Activated naive CD8-positive, alpha-beta T cell treated with anti-CD3 and anti-CD28 coated beads, Interleukin-2, amount 50 U/mL, for 24 hours (primary cell): ENCODE results near the gene DAAM2.

Experiments used
- ATAC-seq: fragments of 150-1000 bp; cut with Tn5 transposase; one replicate; pipeline ENCODE4 v1.10.0; 2021
- DNase-seq: peaks from one replicate; pipeline ENCODE4 v3.0.0; 2021
- H3K27ac Mint-ChIP-seq: one replicate; pipeline ENCODE4 v1.8.0; 2021; ENCODE audit warnings: mild to moderate bottlenecking, mixed read lengths
- H3K27me3 Mint-ChIP-seq: one replicate; pipeline ENCODE4 v1.8.0; 2021; ENCODE audit warnings: mixed read lengths
- H3K36me3 Mint-ChIP-seq: one replicate; pipeline ENCODE4 v1.8.0; 2021; ENCODE audit warnings: low read depth, mixed read lengths
- H3K4me1 Mint-ChIP-seq: one replicate; pipeline ENCODE4 v1.8.0; 2021; ENCODE audit warnings: mixed read lengths
- H3K4me3 Mint-ChIP-seq: one replicate; pipeline ENCODE4 v1.8.0; 2021; ENCODE audit warnings: mild to moderate bottlenecking, moderate library complexity, mixed read lengths
- H3K9me3 Mint-ChIP-seq: one replicate; pipeline ENCODE4 v1.8.0; 2021; ENCODE audit warnings: mixed read lengths

Gene DAAM2

DNA sequence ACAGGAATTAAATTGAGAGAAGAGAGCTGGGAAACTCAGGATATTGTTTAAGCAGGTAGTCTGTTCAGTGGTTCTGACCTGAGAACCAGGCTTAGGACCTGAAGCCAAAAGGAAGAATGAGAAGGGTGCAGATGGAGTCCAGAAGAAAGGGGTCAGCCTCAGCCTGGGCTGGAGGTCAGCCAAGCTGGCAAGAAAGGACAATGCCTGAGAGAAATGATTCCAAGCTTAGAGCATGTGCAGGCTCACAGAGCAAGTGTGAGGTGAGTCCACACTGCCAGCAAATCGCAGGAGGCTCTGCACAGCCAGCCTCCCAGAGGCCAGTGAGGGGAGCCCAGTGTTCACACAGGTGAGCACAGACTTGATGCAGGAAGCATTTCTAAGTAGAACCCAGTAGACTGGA lies 47.3 kb downstream of the DAAM2 start:
- H3K27ac Mint-ChIP-seq: no peak overlapping the region

GRCh38 chr6:39840781-39841180 lies 48.6 kb downstream of the DAAM2 start:
- H3K27ac Mint-ChIP-seq: no peak overlapping the region
- H3K36me3 Mint-ChIP-seq: no peaks in the 10 kb centered on the region
- H3K9me3 Mint-ChIP-seq: no peaks in the 10 kb centered on the region
- H3K27me3 Mint-ChIP-seq: peaks cover 17% of the 10 kb centered on the region
- no peak for DNase-seq
- H3K4me3 Mint-ChIP-seq: no peak overlapping the region
- no peaks in the 10 kb centered on the region for H3K4me1 Mint-ChIP-seq
- no peak for ATAC-seq

More for the DNA sequence above, 47.3 kb downstream of the DAAM2 start:
- DNase-seq: no peak
- no peak for ATAC-seq
- Mint-ChIP-seq H3K4me3 (no peak overlapping the region), H3K27me3 (peaks cover 22% of the 10 kb centered on the region), H3K9me3 (no peaks in the 10 kb centered on the region), H3K4me1 (no peaks in the 10 kb centered on the region), H3K36me3 (no peaks in the 10 kb centered on the region)

DNA sequence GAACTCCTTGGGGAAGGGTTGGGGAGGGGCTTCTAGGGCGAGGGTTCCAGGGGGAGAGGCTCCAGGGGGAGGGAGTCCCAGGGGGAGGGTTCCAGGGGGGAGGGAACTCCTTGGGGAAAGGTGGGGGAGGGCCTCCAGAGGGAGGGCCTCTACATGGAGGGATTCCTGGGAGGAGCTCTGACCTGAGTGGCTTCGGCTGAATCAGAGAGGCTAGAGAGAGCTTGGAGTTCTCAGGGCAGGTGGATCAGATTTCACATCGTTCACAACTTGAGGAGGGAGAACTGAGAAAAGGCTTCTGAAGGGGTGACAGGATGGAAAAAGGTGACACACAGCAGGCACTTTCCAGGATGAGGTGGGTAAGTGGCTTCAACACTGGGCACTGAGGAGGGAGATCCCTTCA lies 49.1 kb downstream of the DAAM2 start:
- H3K27me3 Mint-ChIP-seq: peaks cover 17% of the 10 kb centered on the region
- no peaks in the 10 kb centered on the region for H3K4me1 Mint-ChIP-seq
- H3K9me3 Mint-ChIP-seq: no peaks in the 10 kb centered on the region
- DNase-seq (no peak), ATAC-seq (no peak)
- H3K27ac Mint-ChIP-seq: no peak overlapping the region
- H3K36me3 Mint-ChIP-seq: no peaks in the 10 kb centered on the region
- no peak overlapping the region for H3K4me3 Mint-ChIP-seq

DNA sequence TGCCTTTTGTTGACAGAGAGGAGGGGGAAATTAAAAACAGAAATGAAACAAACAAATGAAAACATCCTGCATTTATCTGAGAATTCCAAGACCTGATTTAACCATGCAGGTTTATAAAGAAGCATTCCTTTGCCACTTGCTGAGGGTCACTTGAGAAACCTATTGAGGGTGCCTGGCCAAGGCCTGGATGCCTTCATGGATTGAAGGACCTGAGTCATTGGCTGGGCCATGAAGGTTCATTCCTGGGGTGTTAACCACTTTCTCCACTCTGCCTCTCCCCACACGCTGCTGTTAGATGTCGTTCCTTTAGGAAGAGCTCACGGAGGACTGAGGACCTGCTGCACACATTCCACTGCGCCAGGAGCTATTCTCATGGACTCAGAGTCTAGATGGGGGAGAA lies 49.7 kb downstream of the DAAM2 start:
- no peak for DNase-seq
- no peak for ATAC-seq
- Mint-ChIP-seq H3K27ac (no peak overlapping the region), H3K4me1 (no peaks in the 10 kb centered on the region), H3K27me3 (peaks cover 16% of the 10 kb centered on the region), H3K36me3 (no peaks in the 10 kb centered on the region), H3K9me3 (no peaks in the 10 kb centered on the region), H3K4me3 (no peak overlapping the region)

GRCh38 chr6:39843305-39844020 lies 51.3 kb downstream of the DAAM2 start:
- Mint-ChIP-seq H3K27ac (no peak overlapping the region), H3K4me1 (no peaks in the 10 kb centered on the region), H3K27me3 (peaks cover 14% of the 10 kb centered on the region), H3K4me3 (no peak overlapping the region), H3K9me3 (no peaks in the 10 kb centered on the region), H3K36me3 (no peaks in the 10 kb centered on the region)
- DNase-seq (no peak), ATAC-seq (no peak)

GRCh38 chr6:39844866-39845265 lies 52.7 kb downstream of the DAAM2 start:
- no peak for ATAC-seq
- H3K4me3 Mint-ChIP-seq: no peak overlapping the region

GRCh38 chr6:39847221-39847620 lies 55.0 kb downstream of the DAAM2 start:
- no peak for ATAC-seq
- Mint-ChIP-seq H3K27ac (no peak overlapping the region), H3K27me3 (peaks cover 4% of the 10 kb centered on the region), H3K4me1 (no peaks in the 10 kb centered on the region), H3K9me3 (no peaks in the 10 kb centered on the region), H3K36me3 (no peaks in the 10 kb centered on the region), H3K4me3 (no peak overlapping the region)
- no peak for DNase-seq

More at GRCh38 chr6:39844866-39845265, 52.7 kb downstream of the DAAM2 start:
- H3K36me3 Mint-ChIP-seq: no peaks in the 10 kb centered on the region
- no peak for DNase-seq
- peaks cover 11% of the 10 kb centered on the region for H3K27me3 Mint-ChIP-seq
- H3K9me3 Mint-ChIP-seq: no peaks in the 10 kb centered on the region
- H3K4me1 Mint-ChIP-seq: no peaks in the 10 kb centered on the region
- H3K27ac Mint-ChIP-seq: no peak overlapping the region

GRCh38 chr6:39848171-39848570 lies 56.0 kb downstream of the DAAM2 start:
- Mint-ChIP-seq H3K4me3 (no peak overlapping the region), H3K4me1 (no peaks in the 10 kb centered on the region), H3K27me3 (peaks cover 4% of the 10 kb centered on the region), H3K36me3 (no peaks in the 10 kb centered on the region), H3K9me3 (no peaks in the 10 kb centered on the region), H3K27ac (no peak overlapping the region)
- DNase-seq: no peak
- no peak for ATAC-seq

DNA sequence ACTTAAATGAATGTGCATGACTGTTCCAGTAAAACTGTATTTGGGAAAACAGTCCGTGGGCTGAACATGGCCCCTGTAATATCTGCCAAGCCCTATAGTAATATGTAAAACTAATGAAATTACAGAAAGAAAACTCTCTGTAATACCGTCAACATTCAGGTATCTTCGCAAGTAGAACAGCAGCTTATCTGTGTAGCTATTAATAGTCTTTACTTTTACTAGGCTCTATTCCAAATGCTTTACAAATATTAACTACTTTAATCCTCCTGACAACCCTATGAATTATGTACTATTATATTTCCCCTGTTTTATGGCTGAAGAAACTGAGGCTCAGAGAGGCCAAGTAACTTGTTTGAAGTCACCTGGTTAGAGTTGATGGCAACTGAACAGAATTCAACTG lies 57.1 kb downstream of the DAAM2 start:
- DNase-seq: no peak
- H3K27me3 Mint-ChIP-seq: peaks cover 4% of the 10 kb centered on the region
- no peaks in the 10 kb centered on the region for H3K9me3 Mint-ChIP-seq
- H3K36me3 Mint-ChIP-seq: no peaks in the 10 kb centered on the region
- no peak overlapping the region for H3K27ac Mint-ChIP-seq
- ATAC-seq: no peak
- H3K4me3 Mint-ChIP-seq: no peak overlapping the region
- H3K4me1 Mint-ChIP-seq: no peaks in the 10 kb centered on the region

- Mint-ChIP-seq H3K27ac (no peak overlapping the region), H3K36me3 (no peaks in the 10 kb centered on the region), H3K27me3 (peaks cover 4% of the 10 kb centered on the region), H3K9me3 (no peaks in the 10 kb centered on the region), H3K4me3 (no peak overlapping the region), H3K4me1 (no peaks in the 10 kb centered on the region)
- ATAC-seq (no peak), DNase-seq (no peak)
These were observed 57.6 kb downstream of the DAAM2 start for GRCh38 chr6:39849764-39850163.

DNA sequence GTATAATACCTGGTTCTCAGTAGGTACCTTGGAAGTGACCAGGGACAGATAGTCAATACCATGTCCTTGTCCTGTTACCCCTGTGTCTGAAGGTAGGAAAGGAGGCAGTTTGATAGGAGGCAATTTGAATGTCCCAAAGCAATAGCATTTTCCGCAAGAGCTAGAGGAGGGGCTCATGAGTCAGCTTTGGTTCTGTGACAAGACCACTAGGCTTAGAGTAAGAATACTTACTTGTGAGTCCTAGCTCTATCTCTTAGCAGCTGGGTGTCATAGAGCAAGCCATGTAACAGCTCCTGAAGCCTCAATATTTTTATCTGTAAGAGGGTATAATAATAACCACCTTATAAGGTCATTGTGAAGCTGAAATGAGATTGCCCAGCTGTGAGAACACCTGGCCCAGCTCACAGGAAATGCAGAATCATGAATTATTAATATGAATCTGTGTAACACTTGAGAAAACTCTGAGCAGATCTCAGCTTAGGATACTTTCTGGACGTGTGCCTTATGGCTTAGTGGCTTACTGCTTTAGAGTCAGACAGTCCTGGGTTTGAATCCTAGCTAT lies 58.6 kb downstream of the DAAM2 start:
- Mint-ChIP-seq H3K27ac (no peak overlapping the region), H3K36me3 (no peaks in the 10 kb centered on the region), H3K4me1 (no peaks in the 10 kb centered on the region)

GRCh38 chr6:39851331-39851730 lies 59.2 kb downstream of the DAAM2 start:
- DNase-seq: no peak
- no peaks in the 10 kb centered on the region for H3K4me1 Mint-ChIP-seq
- no peaks in the 10 kb centered on the region for H3K36me3 Mint-ChIP-seq
- H3K4me3 Mint-ChIP-seq: no peak overlapping the region
- ATAC-seq: no peak
- peaks cover 8% of the 10 kb centered on the region for H3K27me3 Mint-ChIP-seq
- H3K9me3 Mint-ChIP-seq: no peaks in the 10 kb centered on the region
- H3K27ac Mint-ChIP-seq: no peak overlapping the region

More for the DNA sequence above, 58.6 kb downstream of the DAAM2 start:
- no peaks in the 10 kb centered on the region for H3K9me3 Mint-ChIP-seq
- no peak for ATAC-seq
- no peak overlapping the region for H3K4me3 Mint-ChIP-seq
- DNase-seq: no peak
- peaks cover 7% of the 10 kb centered on the region for H3K27me3 Mint-ChIP-seq

GRCh38 chr6:39852324-39852723 lies 60.1 kb downstream of the DAAM2 start:
- Mint-ChIP-seq H3K27me3 (peaks cover 8% of the 10 kb centered on the region), H3K9me3 (no peaks in the 10 kb centered on the region), H3K27ac (no peak overlapping the region), H3K36me3 (no peaks in the 10 kb centered on the region), H3K4me3 (no peak overlapping the region), H3K4me1 (no peaks in the 10 kb centered on the region)
- ATAC-seq: no peak
- DNase-seq: no peak

- DNase-seq: no peak
- Mint-ChIP-seq H3K4me3 (no peak overlapping the region), H3K9me3 (no peaks in the 10 kb centered on the region), H3K4me1 (no peaks in the 10 kb centered on the region), H3K27me3 (peaks cover 8% of the 10 kb centered on the region), H3K36me3 (no peaks in the 10 kb centered on the region), H3K27ac (no peak overlapping the region)
- no peak for ATAC-seq
These were observed 61.4 kb downstream of the DAAM2 start for GRCh38 chr6:39853604-39854003.

GRCh38 chr6:39855356-39855995 lies 63.3 kb downstream of the DAAM2 start:
- no peaks in the 10 kb centered on the region for H3K36me3 Mint-ChIP-seq
- H3K27ac Mint-ChIP-seq: no peak overlapping the region
- DNase-seq (no peak), ATAC-seq (no peak)
- peaks cover 3% of the 10 kb centered on the region for H3K27me3 Mint-ChIP-seq
- H3K9me3 Mint-ChIP-seq: no peaks in the 10 kb centered on the region
- H3K4me3 Mint-ChIP-seq: no peak overlapping the region
- no peaks in the 10 kb centered on the region for H3K4me1 Mint-ChIP-seq
